Liver (tissue), 9 donors: ENCODE data around the gene PWWP2A. TPM values are rescaled to one million over a fixed set of nuclear protein-coding genes. Genes with fewer than 3 reads are reported as not detected.

Experiments
- DNase-seq: peaks from one replicate; pipeline ENCODE4 v3.0.0-alpha.2; 2017; ENCODE audit warnings: low spot score
- H3K27ac ChIP-seq, 2 donors: one replicate each; pipeline ENCODE4 v1.7.0; 2013; ENCODE audit warnings: inconsistent platforms in 2 of 2, low read length in 2 of 2, control low read depth in 1 of 2, low read depth in 1 of 2, mild to moderate bottlenecking in 1 of 2
- H3K27me3 ChIP-seq, 4 donors: one replicate each; pipeline versions ENCODE4 v1.6.1 to v1.7.0; 2013; ENCODE audit warnings: low read length in 3 of 4, inconsistent platforms in 1 of 4, mild to moderate bottlenecking in 1 of 4, moderate library complexity in 1 of 4; ENCODE audit not compliant: control insufficient read depth in 4 of 4, insufficient read depth in 4 of 4
- H3K36me3 ChIP-seq, 4 donors: one replicate each; pipeline versions ENCODE4 v1.6.1 to v1.7.0; 2013; ENCODE audit warnings: low read length in 3 of 4, mild to moderate bottlenecking in 3 of 4, low read depth in 1 of 4, moderate library complexity in 1 of 4; ENCODE audit not compliant: control insufficient read depth in 4 of 4, insufficient read depth in 3 of 4
- H3K4me1 ChIP-seq, 4 donors: one replicate each; pipeline versions ENCODE4 v1.6.1 to v1.7.0; 2013; ENCODE audit warnings: low read length in 3 of 4, mild to moderate bottlenecking in 3 of 4, moderate library complexity in 1 of 4; ENCODE audit not compliant: control insufficient read depth in 4 of 4, insufficient read depth in 4 of 4
- H3K4me3 ChIP-seq, 3 donors: one replicate each; pipeline versions ENCODE4 v1.6.1 to v1.7.0; 2013; ENCODE audit warnings: low read length in 3 of 3, control low read depth in 1 of 3, low read depth in 1 of 3, mild to moderate bottlenecking in 1 of 3
- H3K9ac ChIP-seq, 2 donors: one replicate each; pipeline ENCODE4 v1.7.0; 2013; ENCODE audit warnings: low read length in 2 of 2, mild to moderate bottlenecking in 2 of 2, moderate library complexity in 2 of 2, control low read depth in 1 of 2, low read depth in 1 of 2
- H3K9me3 ChIP-seq, 4 donors: one replicate each; pipeline versions ENCODE4 v1.6.1 to v1.7.0; 2013; ENCODE audit warnings: low read length in 3 of 4; ENCODE audit not compliant: control insufficient read depth in 4 of 4
- EGR1 ChIP-seq, 2 donors: IDR thresholded peaks; 2 replicates each; pipeline ENCODE4 v1.6.1; 2016 to 2018; ENCODE audit warnings: antibody characterized with exemption in 2 of 2, low read depth in 2 of 2
- FOXA1 ChIP-seq: IDR thresholded peaks from 2 replicates; pipeline ENCODE4 v1.6.1; 2016; ENCODE audit warnings: antibody characterized with exemption
- FOXA2 ChIP-seq: IDR thresholded peaks from 2 replicates; pipeline ENCODE4 v1.6.1; 2016; ENCODE audit warnings: antibody characterized with exemption
- GABPA ChIP-seq, 2 donors: IDR thresholded peaks in 1 of 2; conservative IDR thresholded peaks in 1 of 2; 2 replicates each; pipeline ENCODE4 v1.6.1; 2016; ENCODE audit warnings: antibody characterized with exemption in 2 of 2, mild to moderate bottlenecking in 1 of 2, moderate library complexity in 1 of 2
- HNF4A ChIP-seq, 2 donors: conservative IDR thresholded peaks; 2 replicates each; pipeline ENCODE4 v1.6.1; 2016; ENCODE audit warnings: antibody characterized with exemption in 2 of 2, mild to moderate bottlenecking in 2 of 2
- HNF4G ChIP-seq: IDR thresholded peaks from 2 replicates; pipeline ENCODE4 v1.6.1; 2016; ENCODE audit warnings: antibody characterized with exemption
- JUND ChIP-seq, 2 donors: IDR thresholded peaks; 2 replicates each; pipeline ENCODE4 v1.6.1; 2016; ENCODE audit warnings: antibody characterized with exemption in 2 of 2
- NR2F2 ChIP-seq: IDR thresholded peaks from 2 replicates; pipeline ENCODE4 v1.6.1; 2016; ENCODE audit warnings: antibody characterized with exemption
- RAD21 ChIP-seq, 2 donors: IDR thresholded peaks; 2 replicates each; pipeline ENCODE4 v1.6.1; 2016; ENCODE audit warnings: antibody characterized with exemption in 2 of 2, mild to moderate bottlenecking in 2 of 2
- RXRA ChIP-seq, 2 donors: IDR thresholded peaks; 2 replicates each; pipeline ENCODE4 v1.6.1; 2017 to 2018; ENCODE audit warnings: antibody characterized with exemption in 2 of 2, mild to moderate bottlenecking in 1 of 2
- SP1 ChIP-seq: IDR thresholded peaks from 2 replicates; pipeline ENCODE4 v1.6.1; 2018; ENCODE audit warnings: antibody characterized with exemption, mild to moderate bottlenecking
- TAF1 ChIP-seq: conservative IDR thresholded peaks from 2 replicates; pipeline ENCODE4 v1.6.1; 2016; ENCODE audit warnings: antibody characterized with exemption, mild to moderate bottlenecking
- YY1 ChIP-seq: IDR thresholded peaks from 2 replicates; pipeline ENCODE4 v1.6.1; 2016; ENCODE audit warnings: antibody characterized with exemption, mild to moderate bottlenecking
- WGBS: extraction: QIAGEN DNeasy Blood & Tissue Kit; methylation state at CpG from one replicate; pipeline ENCODE4 v1.1.7; 2013; 5-methylcytosine and 5-hydroxymethylcytosine counted together
- polyA plus RNA-seq, 2 donors: library from polyadenylated mRNA; stranded (reverse) in 1 of 2; unstranded in 1 of 2; fragments of 200-250 nt in 1 of 2; fragments of >200 nt in 1 of 2; fragmentation: Nextera tagmentation in 1 of 2; extraction: Ambion mirVana in 1 of 2; gene quantifications; one replicate each; pipeline versions ENCODE4 v1.2.1 to v1.2.3, GENCODE V29; 2013 to 2015
- total RNA-seq, 2 donors: library from RNA; depleted of rRNA; stranded (reverse); fragments of >200 nt; gene quantifications; one replicate each; pipeline ENCODE4 v1.2.3, GENCODE V29; 2014
- TF ChIP-seq, protein P1 (sequence below): IDR thresholded peaks from 2 replicates; pipeline ENCODE4 v1.6.1; 2016; ENCODE audit warnings: antibody characterized with exemption, mild to moderate bottlenecking
- TF ChIP-seq, protein P2 (sequence below): IDR thresholded peaks from 2 replicates; pipeline ENCODE4 v1.6.1; 2016; ENCODE audit warnings: antibody characterized with exemption
- TF ChIP-seq, protein P3 (sequence below): IDR thresholded peaks from 2 replicates; pipeline ENCODE4 v1.6.1; 2016; ENCODE audit warnings: antibody characterized with exemption
- TF ChIP-seq, protein P4 (sequence below): IDR thresholded peaks from 2 replicates; pipeline ENCODE4 v1.6.1; 2016; ENCODE audit warnings: antibody characterized with exemption
- TF ChIP-seq, protein P5 (sequence below): fragments of 150-350 bp; IDR thresholded peaks from 2 replicates; pipeline ENCODE4 v1.5.1; 2017; ENCODE audit warnings: improper control_type of control experiment, low read depth, low read length; ENCODE audit not compliant: missing input control
- donor health status: healthy.
- donor health status: healthy.
- donor health status: healthy.
- donor health status: healthy.
- donor health status: healthy.

PWWP2A gene
- total and polyA plus RNA-seq, 4 donors: 4.8 to 14.6 (median 8.2) TPM

DNA sequence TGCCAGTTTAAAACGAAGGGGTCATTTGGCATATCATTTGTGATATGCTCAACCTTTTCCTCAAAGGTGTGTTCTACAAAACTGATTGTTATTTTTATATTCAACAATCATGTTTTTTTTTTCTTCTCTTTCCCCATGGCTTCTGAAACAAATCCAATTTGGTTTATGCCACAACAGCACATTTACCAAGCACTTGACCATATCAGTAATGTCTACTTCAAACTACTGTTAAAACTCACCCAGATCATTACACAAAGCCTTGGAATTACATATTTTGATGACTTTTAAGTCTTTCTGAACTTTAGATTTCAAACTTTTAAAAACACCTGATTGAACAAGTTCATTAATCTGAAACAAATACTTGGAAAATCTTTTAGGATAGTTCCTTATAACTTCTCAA is 29.2 kb downstream of the PWWP2A start (continued):
- TF ChIP-seq, protein P1, sequence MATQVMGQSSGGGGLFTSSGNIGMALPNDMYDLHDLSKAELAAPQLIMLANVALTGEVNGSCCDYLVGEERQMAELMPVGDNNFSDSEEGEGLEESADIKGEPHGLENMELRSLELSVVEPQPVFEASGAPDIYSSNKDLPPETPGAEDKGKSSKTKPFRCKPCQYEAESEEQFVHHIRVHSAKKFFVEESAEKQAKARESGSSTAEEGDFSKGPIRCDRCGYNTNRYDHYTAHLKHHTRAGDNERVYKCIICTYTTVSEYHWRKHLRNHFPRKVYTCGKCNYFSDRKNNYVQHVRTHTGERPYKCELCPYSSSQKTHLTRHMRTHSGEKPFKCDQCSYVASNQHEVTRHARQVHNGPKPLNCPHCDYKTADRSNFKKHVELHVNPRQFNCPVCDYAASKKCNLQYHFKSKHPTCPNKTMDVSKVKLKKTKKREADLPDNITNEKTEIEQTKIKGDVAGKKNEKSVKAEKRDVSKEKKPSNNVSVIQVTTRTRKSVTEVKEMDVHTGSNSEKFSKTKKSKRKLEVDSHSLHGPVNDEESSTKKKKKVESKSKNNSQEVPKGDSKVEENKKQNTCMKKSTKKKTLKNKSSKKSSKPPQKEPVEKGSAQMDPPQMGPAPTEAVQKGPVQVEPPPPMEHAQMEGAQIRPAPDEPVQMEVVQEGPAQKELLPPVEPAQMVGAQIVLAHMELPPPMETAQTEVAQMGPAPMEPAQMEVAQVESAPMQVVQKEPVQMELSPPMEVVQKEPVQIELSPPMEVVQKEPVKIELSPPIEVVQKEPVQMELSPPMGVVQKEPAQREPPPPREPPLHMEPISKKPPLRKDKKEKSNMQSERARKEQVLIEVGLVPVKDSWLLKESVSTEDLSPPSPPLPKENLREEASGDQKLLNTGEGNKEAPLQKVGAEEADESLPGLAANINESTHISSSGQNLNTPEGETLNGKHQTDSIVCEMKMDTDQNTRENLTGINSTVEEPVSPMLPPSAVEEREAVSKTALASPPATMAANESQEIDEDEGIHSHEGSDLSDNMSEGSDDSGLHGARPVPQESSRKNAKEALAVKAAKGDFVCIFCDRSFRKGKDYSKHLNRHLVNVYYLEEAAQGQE: no peak
- no peak for TF ChIP-seq TAF1

DNA sequence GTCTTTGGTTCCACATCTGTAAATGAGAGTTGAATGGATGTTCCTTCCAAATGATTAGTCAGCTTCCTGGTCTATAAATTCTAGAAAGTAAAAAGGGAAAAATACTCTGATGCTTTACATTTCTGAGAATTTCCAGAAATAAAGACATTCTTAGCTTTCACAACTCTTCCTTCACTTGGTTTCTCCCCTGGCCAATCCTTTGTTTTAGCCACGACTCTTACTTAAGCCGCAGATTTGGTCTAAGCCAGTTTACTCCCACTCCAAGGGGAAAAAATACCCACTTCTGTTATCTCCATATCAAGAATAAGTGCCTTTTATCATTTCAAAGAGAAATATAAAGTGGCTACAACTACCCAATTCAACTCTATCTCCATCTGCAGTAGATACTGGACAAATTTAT is 29.7 kb downstream of the PWWP2A start:
- Histone ChIP-seq H3K9ac (no peak overlapping the region), H3K9me3 (no peaks in the 10 kb centered on the region), H3K27me3 (no peaks in the 10 kb centered on the region), H3K36me3 (peaks cover 3 to 17% (median 15%) of the 10 kb centered on the region in 4 donors), H3K4me3 (no peak overlapping the region), H3K4me1 (no peaks in the 10 kb centered on the region), H3K27ac (no peak overlapping the region)
- no peak for DNase-seq
- 93% methylated on average over 2 of the region's 2 CpGs for WGBS
- TF ChIP-seq RXRA (IDR thresholded peaks at IDR 0.05) (no peak), HNF4A (conservative IDR thresholded peaks at IDR 0.05) (no peak), JUND (IDR thresholded peaks at IDR 0.05) (no peak), TAF1 (no peak), NR2F2 (no peak), YY1 (no peak), FOXA2 (no peak), FOXA1 (no peak), EGR1 (IDR thresholded peaks at IDR 0.05; ENCODE audit: low read depth in 2 of 2) (no peak), GABPA (IDR thresholded peaks at IDR 0.05 in 1 of 2, conservative IDR thresholded peaks at IDR 0.05 in 1 of 2) (no peak), RAD21 (IDR thresholded peaks at IDR 0.05) (no peak), HNF4G (no peak), SP1 (no peak)
- TF ChIP-seq, protein P1: no peak
- TF ChIP-seq, protein P2, sequence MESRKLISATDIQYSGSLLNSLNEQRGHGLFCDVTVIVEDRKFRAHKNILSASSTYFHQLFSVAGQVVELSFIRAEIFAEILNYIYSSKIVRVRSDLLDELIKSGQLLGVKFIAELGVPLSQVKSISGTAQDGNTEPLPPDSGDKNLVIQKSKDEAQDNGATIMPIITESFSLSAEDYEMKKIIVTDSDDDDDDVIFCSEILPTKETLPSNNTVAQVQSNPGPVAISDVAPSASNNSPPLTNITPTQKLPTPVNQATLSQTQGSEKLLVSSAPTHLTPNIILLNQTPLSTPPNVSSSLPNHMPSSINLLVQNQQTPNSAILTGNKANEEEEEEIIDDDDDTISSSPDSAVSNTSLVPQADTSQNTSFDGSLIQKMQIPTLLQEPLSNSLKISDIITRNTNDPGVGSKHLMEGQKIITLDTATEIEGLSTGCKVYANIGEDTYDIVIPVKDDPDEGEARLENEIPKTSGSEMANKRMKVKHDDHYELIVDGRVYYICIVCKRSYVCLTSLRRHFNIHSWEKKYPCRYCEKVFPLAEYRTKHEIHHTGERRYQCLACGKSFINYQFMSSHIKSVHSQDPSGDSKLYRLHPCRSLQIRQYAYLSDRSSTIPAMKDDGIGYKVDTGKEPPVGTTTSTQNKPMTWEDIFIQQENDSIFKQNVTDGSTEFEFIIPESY: no peak
- TF ChIP-seq, protein P3, sequence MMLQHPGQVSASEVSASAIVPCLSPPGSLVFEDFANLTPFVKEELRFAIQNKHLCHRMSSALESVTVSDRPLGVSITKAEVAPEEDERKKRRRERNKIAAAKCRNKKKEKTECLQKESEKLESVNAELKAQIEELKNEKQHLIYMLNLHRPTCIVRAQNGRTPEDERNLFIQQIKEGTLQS: no peak
- TF ChIP-seq, protein P4, sequence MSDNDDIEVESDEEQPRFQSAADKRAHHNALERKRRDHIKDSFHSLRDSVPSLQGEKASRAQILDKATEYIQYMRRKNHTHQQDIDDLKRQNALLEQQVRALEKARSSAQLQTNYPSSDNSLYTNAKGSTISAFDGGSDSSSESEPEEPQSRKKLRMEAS: no peak
- TF ChIP-seq, protein P5, sequence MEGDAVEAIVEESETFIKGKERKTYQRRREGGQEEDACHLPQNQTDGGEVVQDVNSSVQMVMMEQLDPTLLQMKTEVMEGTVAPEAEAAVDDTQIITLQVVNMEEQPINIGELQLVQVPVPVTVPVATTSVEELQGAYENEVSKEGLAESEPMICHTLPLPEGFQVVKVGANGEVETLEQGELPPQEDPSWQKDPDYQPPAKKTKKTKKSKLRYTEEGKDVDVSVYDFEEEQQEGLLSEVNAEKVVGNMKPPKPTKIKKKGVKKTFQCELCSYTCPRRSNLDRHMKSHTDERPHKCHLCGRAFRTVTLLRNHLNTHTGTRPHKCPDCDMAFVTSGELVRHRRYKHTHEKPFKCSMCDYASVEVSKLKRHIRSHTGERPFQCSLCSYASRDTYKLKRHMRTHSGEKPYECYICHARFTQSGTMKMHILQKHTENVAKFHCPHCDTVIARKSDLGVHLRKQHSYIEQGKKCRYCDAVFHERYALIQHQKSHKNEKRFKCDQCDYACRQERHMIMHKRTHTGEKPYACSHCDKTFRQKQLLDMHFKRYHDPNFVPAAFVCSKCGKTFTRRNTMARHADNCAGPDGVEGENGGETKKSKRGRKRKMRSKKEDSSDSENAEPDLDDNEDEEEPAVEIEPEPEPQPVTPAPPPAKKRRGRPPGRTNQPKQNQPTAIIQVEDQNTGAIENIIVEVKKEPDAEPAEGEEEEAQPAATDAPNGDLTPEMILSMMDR: no peak
